HG03378 (cell line): Measurements from ENCODE around the gene XRCC3.

Experiments
- ATAC-seq: cut with Tn5 transposase; IDR thresholded peaks from one replicate; pipeline ENCODE4 v1.9.1; 2021; ENCODE audit warnings: mild to moderate bottlenecking, moderate library complexity; ENCODE audit not compliant: unreplicated experiment

The XRCC3 gene

DNA sequence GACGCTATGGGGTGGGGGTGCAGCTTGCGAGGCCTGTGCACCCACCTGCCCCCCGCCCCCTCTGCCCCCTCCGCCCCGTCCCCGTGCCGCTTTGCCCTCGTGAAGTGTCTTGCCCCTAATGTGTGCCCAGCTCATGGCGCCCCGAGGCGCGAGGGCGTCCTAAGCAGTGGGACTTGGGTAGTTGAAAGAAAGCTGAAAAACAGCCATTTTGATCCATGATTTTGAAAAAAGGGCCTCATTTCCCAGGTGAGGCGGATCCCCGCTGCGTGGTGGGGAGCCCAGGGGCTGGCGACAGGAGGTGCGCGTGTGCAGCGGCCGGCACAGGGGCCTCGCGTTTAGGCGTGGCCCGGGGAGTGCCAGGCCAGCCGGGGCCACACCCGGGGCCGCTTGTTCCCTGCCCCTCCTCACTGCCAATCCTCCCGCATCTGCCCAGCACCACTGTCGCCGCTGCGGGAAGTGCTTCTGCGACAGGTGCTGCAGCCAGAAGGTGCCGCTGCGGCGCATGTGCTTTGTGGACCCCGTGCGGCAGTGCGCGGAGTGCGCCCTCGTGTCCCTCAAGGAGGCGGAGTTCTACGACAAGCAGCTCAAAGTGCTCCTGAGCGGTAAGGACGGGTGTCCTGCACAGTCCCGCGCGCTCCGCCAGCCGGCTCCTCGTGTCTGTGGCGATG lies 12.2 kb upstream of the XRCC3 start:
- ATAC-seq, result no peak

DNA sequence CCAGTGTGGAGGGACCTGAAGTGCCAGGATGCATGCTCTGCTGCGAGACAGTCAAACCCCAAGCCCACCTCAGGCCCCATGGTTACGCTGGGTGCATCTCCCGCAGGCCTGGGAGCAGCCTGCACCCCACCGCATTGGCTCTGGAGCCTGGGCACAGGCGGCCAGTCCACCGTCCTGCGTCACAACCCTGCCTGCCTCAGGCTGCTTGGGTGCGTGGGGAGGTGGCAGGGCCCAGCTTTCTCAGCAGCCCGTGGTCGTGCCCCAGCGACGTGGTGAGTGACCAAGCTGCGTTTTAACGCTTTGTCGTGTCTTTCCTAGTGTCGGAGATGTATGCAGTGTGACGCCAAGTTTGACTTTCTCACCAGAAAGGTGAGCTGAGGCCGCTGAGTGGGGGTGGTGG lies 11.2 kb upstream of the XRCC3 start:
- no peak for ATAC-seq

DNA sequence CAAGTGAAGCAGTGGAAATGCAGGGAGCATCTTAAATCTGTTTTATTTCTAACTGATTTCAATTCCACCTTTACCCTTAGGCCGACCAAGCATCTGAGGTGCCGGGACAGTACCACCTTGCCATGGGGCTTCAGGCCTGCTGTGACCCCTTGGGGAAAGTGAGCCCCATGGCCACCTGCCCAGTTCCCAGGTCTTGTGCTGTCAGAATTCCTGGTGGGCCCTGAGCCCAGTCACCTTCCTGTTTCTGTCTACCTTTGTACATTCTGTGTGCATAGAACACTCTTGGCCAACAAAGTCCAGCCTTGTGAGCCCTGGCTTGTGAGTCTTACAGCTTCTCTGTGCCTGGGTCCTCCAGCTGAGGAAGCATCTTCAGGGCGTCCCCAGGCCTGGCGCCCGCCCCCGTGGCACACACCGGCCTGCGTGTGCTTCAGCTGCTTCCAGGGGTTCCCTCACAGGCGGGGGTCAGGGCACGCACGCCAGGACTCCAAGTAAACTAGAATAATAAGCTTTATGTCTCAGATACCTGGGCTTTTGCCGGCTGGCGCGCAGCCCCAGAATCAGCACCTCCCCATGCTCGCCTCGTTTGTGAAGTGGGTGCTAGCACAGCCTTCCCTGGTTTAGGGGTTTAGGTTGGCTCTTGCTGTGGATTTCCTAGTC lies 10.6 kb upstream of the XRCC3 start:
- ATAC-seq, result no peak

DNA sequence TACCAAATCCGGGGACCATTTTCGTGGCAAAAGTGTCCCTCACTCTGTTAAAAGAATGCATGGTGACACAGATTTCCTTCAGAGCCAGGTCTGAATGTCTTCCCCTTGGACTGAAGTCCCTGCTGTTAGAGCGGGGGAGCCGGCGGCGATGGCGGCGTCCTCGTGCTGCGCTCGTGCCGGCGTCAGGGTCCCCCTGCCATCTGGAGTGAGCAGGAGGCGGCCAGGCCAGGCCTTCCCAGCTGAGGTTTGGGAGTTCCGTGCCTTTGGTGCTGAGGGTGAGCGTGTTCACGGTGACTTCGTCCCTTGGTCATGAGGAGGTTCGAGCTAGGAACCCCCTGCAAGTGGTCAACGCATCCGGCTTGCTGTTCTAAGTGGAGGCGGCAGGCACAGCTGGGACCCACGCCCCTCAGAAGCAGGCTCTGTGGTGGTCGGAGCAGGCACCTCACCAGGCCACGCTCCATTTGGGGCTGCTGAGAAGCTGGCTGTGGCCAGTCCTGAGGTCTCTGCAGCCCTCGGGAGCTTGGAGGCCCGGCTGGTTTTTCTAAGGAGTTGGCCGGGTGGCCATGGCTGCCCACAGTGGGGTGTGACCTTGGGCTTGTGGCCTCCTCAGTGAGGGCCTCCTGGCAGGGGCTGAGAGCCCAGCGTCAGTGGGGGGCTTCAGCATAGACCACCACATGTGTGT lies 9.9 kb upstream of the XRCC3 start:
- ATAC-seq, result no peak

DNA sequence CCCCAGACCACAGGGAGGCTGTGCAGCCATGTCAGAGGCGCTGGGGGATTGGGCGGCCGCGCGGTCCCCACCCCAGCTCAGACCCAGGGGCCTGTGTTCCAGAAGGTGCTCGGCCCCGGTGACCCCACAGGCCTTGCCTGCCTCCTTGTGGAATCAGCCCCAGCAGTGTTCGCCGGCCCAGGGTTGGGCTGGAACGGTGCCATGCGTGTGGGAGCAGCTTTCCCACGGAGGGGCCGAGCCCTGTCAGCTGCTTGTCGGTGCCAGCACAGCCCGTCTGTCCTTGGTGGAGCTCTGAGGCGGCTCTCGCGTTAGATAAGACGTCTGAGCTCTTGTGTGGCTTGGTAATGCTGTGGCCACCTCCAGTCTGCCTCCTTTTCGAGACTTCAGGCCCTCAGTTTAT lies 8.9 kb upstream of the XRCC3 start:
- no peak for ATAC-seq

DNA sequence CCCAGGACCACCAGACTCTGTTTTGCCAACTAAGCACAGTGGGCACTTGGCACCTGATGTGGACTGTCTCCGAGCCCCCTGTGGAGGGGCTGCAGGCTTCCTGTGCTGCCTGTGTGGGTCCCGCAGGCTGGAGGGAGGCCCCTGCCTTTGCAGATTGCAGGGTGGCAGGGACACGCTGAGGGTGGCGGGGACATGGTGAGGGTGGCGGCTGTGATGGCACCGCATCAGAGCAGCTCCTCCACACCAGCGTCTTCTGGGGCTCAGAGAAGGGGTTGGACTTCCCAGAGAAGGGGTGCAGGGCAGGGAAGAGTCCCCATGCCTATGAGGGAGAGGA lies 8.5 kb upstream of the XRCC3 start:
- ATAC-seq, result no peak

DNA sequence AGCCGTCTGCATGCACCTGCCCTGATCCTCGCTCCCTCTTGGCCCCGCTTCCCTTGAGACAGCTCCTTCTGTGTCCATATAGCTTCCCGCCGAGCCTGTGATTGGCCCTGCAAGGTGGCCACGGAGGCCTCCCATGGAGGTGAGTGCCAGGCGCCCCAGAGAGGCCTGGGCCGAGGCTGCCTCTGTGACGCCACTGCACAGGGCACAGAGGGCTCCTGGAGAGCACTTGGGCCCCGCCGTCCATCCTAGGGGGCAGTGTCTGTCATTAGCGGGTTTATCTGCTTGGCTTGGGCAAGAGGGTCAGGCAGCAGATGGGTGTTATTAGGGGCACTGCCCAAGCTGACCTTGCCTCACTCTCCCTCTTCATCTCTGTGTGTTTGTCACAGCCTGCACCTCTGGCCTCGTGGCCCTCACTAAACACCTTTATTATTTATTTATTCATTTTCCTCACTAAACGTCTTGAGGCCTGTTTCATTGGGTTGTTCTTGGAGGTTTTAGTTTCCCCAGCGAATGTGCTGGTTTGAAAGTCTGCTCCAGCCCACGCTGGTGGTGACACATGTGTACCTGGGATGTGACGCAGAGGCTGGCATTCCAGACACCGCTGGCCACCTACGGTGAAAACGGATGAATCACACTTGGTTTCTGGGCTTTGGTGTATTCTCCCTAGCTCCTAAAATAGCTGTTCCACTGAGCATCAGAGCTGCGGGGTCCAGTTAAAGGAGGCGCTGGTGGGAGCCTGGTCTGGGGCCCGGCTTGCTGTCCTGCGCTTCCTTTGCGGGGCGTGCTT lies 6.3 kb upstream of the XRCC3 start:
- no peak for ATAC-seq

DNA sequence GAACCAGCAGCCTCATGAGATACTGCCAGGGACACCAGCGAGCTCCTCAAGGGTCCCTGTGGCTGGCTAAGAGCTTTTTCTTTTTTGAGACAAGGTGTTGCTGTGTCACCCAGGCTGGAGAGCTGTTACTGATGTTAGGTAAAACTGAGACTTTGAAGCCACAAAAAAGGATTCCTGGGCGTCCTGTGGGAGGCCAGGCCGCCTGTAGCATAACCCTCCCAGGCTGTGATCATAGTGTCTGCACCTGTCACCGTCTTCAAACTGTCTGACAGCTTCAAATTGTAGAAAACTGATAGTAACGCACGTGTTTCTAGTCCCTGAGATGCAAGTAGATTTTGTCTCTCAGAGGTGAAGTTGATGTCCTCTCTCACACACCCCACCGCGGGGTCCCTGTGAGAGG lies 4.5 kb upstream of the XRCC3 start:
- no peak for ATAC-seq

DNA sequence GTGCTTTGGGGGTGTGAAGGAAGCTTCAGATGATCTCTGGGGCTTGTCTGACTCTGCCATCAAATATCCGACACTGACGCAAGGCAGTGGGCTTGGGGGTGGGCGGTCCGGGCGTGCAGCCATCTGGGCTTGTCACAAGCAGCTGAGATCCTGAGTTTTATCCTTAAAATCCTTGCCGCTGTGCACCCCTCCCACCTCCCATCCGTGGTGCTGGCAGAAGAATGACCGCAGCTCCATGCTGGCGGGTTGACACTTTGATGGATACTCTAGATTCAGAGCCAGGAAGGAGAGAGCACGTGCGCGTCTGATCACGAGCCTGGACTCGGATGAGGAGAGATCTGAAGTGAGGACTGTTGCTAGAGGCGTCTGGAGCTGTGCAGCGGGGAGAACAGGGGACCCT lies 3.3 kb upstream of the XRCC3 start:
- no peak for ATAC-seq

DNA sequence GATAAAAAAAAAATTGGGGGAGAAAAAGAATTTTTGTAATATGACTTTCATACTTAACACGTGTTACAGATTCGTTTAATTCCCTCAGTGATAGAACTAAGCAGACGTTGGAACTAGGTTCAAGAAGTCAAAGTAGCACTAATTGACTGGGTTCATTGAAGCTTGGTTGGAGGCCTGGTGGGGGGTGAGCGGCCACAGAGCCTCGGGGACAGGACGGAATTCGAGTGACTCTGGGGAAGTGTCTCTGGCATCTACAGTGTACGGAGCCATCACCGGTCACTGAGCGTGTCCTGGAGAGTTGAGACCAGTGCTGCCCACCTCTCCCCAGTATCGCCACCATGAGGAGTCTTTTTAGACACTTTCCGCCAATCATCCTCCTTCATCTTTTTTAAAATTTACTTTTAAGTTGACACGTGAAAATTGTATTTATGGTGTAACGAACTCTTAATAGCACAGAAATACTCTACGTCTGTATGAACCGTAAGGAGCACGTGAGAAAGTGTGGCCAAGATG lies 1.7 kb upstream of the XRCC3 start:
- no peak for ATAC-seq

DNA sequence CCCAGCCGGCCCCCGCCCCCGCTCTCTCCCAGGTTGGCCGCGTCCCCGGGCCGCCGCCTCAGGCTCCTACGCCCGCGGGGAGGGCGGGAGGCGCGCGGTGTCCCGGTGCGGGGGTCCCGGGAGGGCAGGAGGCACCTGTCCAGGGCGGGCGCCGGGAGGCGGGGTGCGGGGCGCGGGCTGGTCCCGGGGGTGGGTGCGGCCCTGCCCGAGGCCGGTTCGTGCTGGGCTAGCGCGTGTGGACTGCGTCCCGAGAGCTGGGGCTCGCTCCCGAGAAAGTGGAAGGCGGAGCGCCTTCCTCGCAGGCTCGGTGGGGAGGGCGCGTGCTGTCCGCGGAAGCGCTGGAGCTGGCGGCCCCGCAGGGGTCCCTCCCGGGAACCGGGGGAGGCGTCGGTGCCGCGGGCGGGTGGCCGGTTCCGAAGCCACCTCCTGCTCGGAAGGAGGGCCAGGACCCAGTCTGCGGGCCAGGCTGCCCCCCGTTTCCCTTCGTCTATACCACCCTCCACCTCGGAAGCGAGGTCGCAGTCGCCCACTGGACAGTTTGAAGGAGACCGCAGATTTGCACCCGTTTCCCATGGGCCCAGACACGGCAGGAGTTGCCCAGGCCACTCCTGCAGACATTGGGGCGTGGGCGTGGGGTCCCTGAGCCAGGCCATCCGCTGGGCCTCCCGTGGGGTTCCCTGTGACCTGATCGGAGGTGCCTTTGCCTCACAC lies 995 bp upstream of the XRCC3 start:
- ATAC-seq, result no peak

DNA sequence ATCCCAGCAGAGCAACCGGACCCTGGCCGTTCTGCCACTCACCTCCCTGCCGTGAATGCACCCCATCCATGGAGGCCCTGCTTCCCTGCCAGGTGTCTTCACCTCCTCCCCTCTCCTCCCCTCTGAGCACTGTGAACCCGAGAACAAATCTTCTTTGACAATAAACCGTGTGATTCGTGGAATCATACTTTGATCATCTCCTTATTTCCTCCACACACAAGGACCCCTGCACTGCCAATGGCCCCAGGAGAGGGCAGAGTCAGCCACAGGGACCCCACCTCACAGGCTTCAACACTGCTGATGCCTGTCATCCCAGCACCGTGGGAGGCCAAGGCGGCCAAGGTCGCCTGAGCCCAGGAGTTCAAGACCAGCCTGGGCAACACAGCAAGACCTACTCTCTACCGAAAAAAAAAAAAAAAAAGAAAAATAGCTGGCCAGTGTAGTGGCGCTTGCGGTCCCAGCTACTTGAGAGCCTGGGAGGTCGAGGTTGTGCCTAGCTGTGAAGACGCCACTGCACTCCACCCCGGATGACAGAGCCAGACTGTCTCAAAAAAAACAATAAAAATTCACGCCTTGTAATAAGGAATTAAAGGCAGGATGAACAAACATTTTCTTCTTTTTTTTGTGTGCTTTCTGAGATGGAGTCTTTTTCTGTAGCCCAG lies 1.1 kb downstream of the XRCC3 start:
- ATAC-seq, result no peak

DNA sequence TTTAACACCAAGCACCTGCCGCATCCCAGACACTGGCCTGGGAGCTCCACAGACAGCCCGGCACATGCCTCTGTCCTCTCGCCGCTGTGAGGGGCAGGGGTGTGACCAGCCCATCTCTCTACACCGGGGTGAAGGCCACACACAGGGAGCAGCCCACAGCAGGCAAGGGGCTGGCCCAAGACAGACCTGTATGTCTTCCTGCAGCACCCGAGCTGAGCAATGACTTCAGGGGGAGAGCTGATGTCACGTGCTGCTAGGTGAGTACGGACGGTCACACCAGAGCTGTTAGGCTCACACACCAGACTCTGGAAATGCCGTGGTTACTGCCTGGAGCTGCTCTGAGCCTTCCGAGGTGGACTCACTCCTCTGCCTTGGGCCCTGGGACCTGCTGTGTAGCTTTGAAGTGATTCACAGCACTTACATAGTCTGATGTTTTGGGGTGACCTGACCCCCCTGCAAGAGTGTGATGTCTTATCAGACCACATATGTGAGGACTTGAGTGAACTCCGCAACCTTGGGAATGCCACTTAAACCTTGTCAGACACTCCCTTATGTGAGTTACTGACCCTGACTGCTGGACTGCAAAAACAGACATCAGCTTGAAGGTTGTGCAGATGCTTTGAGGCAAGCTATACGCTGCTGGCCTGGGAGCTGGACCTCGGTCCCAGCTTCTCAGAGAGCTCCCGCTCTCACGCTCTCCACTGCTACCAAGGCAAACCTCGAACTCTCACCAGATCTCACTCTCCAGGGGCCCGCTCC lies 1.8 kb downstream of the XRCC3 start:
- ATAC-seq, result no peak

DNA sequence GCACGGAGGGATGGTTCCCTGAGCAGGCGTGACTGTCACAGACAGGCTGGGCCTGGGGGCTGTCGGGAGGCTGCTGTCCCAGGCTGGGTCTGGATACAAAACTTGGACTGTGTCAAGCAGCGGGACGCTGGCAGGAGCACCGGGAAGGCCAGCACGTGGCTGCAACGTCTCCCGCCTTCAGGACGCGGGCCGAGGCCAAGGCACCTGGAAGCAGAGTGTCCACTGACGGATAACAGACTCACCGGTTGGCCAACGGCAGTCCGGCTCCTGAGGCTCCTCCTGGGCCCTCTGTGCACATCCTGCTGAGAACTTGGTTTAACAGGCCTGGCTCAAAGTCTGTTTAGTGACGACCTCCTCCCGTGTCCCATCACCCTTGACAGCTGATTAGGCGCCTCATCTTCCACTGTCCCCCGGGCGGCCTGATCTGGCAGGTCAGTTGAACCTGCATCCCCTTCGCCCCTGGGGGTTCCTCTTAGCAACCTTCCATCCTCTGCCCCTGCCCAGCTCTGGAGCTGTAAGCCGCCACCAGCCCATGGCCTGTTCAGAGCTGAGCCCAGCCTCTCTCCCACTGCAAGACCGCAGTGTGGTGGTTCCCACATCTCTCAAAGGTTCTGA lies 2.5 kb downstream of the XRCC3 start:
- no peak for ATAC-seq

DNA sequence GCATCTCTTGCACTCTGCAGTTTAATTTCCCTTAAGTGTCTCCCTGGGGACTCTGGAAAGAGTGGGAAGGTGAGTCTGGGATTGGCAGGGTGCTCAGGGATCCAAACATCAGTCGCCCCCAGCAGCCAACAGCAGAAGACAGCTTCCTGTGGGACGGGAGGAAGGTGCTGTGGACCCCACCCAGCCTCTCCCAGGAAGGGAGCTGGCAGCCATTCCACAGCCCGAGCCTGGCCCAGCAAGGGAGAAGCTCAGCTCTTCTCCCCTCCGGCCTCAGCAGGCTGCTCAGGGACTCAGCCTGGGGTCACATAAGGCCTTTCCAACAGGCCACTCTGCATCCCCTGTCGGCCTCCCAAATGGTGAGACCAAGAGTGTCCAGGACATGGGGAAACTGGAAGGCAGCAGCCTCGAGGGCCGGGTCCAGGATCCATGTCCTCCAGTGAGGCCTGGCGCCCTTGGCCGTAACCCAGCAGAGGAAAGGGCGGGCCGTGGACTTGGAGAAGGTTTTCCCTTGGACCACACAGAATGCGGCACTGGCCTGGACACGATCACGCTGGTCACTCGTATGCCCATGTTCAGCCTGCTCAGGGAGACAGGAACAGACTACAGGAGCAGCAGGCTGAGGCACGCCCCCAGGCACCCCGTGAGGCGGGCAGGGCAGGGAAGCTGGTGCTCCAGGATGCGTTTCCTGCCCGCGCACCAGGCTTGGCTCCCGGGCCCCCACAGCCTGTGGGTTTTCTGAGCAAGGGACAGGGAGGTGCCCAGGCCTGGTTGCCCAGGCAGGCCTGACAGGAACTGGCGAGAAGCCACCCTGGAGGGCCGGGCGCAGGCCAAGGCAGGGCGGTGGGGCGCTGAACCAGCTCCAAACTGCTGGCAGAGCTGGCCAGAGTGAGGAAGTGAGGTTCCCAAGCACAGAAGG lies 3.5 kb downstream of the XRCC3 start:
- no peak for ATAC-seq

DNA sequence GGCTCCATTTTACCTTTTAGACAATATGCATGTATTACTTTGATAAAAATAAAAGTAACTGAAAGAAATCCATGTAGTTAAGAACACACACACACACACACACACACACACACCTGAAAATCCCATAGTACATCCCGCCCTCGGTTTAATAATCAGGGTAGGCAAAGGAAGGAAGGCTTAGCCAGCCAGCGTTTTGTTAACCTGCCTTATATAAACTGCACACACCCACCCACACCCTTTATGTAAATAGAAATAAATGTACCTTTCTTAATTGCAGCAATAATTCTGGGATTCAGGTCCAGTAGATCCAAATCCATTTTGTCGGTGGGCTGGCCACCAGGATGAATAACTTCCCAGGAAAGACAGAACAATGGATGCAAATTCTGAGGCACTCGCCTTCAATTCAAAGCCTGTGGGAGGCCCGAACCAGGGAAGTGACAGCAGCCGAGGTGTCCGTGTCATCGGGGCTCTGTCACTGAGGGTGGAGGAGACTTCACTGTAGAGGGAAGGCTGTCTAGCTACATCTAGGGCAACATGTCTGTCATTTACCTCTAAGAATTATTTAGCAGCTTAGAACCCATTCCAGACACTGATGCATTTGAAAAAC lies 4.4 kb downstream of the XRCC3 start:
- ATAC-seq, result no peak

DNA sequence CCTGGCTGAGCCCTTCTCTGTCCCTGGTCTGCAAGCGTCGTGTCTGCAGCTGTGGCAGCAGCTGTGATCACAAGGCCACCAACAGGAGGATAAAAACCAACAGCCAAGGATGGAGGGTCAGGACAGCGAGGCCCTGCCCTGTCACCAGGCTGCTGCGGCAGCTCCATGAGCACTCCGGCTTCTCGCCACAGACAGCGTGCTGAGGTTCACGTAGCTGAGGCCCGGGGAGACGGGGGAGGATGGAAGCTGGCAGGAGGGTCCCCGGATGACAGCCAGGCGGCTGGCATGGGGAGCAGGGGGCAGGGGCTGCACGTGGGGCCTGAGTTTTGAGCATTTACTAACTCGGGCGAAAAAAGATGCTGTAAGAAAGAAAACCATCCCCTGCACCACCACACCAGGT lies 5.4 kb downstream of the XRCC3 start:
- ATAC-seq, result no peak

DNA sequence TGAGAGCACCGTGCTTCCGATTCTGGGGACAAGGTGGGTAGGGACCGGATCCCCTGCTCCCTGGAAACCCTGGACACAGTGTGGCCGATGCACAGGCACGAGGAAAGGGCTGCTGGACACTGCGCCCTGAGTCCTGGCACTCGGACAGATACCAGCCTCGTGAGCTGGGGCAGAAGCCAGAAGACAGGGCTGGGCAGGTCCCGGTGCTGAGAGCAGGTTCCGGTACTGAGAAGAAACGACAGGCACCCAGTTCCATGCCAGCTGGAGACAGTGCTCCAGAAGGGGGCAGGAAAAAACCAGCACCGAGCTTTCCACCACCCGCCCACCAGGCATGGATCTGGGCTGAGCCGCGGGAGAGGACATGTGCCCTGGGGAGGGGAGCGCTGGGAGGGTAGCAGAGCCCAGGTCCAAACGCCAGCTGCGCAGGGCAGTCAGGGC lies 6.5 kb downstream of the XRCC3 start:
- no peak for ATAC-seq
